ENCODE measurements around the gene DISC1. TPM values are rescaled to one million over a fixed set of nuclear protein-coding genes. Genes with fewer than 3 reads are reported as not detected.

The DISC1 gene
- total RNA-seq, 1 donor from 2014 or later = 9.5 TPM

DNA sequence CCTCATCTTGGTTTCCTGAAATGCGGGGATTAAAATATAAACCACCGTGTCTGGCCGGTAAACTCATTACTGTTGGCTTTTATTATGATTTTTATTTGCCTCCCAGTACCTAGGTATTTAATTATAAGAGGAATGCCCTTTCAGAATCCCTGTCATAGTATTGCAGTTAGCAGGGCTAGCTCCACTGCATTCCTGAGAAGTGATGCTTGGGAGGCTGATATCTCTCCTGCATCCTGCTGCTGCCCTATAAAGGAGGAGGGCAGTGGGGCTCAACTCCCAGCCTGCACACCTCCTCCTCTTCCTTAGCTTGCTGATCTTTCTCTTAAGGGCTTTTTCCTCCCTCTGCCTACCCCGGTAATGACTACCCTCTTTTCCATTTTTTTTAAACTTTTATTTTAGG is 19.9 kb upstream of the DISC1 start:
- TF ChIP-seq, protein P1, sequence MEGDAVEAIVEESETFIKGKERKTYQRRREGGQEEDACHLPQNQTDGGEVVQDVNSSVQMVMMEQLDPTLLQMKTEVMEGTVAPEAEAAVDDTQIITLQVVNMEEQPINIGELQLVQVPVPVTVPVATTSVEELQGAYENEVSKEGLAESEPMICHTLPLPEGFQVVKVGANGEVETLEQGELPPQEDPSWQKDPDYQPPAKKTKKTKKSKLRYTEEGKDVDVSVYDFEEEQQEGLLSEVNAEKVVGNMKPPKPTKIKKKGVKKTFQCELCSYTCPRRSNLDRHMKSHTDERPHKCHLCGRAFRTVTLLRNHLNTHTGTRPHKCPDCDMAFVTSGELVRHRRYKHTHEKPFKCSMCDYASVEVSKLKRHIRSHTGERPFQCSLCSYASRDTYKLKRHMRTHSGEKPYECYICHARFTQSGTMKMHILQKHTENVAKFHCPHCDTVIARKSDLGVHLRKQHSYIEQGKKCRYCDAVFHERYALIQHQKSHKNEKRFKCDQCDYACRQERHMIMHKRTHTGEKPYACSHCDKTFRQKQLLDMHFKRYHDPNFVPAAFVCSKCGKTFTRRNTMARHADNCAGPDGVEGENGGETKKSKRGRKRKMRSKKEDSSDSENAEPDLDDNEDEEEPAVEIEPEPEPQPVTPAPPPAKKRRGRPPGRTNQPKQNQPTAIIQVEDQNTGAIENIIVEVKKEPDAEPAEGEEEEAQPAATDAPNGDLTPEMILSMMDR (IDR thresholded peaks at IDR 0.05) = no peak
- intact Hi-C loops (cut with DNase I) = no loop called here
- ATAC-seq (no peak), DNase-seq (no peak)
- H3K36me3 ChIP-seq = no peaks in the 10 kb centered on the region
- H3K4me1 ChIP-seq = peaks cover 5% of the 10 kb centered on the region
- H3K27me3 ChIP-seq = no peaks in the 10 kb centered on the region
- H3K9me3 ChIP-seq = no peaks in the 10 kb centered on the region
- H3K4me3 ChIP-seq = no peak overlapping the region
- no peak overlapping the region for H3K27ac ChIP-seq

DNA sequence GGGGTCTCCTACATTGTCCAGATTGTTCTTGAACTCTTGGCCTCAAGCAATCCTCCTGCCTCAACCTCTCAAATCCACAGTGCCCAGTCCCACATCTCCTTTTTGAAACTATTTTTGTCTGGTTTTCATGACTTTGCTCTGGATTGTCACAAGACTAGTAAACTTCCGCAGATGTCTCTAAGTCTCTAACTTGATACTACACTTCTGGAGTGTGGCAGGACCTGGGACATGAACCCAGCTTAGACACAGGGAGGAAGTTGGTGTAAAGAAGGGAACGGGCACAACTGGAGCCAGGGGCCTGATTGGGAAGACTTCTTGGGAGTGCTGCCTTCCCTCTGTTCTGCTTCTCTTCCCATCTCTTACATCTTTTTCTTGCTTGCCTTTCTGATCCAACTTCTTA is 16.2 kb upstream of the DISC1 start:
- DNase-seq (no peak), ATAC-seq (peak; percentile 44)
- no peak overlapping the region for H3K27ac ChIP-seq
- H3K4me1 ChIP-seq = peaks cover 6% of the 10 kb centered on the region
- TF ChIP-seq, protein P1 (IDR thresholded peaks at IDR 0.05) = no peak
- no peaks in the 10 kb centered on the region for H3K27me3 ChIP-seq
- H3K36me3 ChIP-seq = no peaks in the 10 kb centered on the region
- no peak overlapping the region for H3K4me3 ChIP-seq
- no peaks in the 10 kb centered on the region for H3K9me3 ChIP-seq
- intact Hi-C loops (cut with DNase I) = no loop called here

DNA sequence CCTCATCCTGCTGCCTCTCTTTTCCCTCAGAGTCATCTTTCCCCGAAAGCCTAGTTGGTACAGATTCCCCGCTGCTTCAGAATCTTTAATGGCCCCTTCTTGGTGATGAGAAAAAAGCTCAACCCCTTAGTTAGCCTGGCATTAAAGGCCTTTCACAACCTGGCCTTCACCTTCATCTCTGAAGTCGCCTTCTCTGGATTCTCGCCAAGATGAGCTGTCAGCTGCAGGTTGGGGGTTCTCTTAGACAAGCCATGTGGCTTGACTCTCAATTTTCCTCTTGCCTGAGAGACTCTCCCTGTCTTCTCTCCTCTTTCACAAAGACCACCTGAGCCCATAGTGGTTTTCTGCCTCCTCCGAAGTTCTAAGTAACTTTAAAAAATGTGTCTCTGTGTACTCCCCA is 15.5 kb upstream of the DISC1 start:
- H3K4me1 ChIP-seq = peaks cover 6% of the 10 kb centered on the region
- H3K36me3 ChIP-seq = no peaks in the 10 kb centered on the region
- H3K27me3 ChIP-seq = no peaks in the 10 kb centered on the region
- TF ChIP-seq, protein P1 (IDR thresholded peaks at IDR 0.05) = no peak
- ATAC-seq = no peak
- H3K4me3 ChIP-seq = no peak overlapping the region
- intact Hi-C loops (cut with DNase I) = no loop called here
- H3K27ac ChIP-seq = no peak overlapping the region
- DNase-seq = no peak
- H3K9me3 ChIP-seq = no peaks in the 10 kb centered on the region

DNA sequence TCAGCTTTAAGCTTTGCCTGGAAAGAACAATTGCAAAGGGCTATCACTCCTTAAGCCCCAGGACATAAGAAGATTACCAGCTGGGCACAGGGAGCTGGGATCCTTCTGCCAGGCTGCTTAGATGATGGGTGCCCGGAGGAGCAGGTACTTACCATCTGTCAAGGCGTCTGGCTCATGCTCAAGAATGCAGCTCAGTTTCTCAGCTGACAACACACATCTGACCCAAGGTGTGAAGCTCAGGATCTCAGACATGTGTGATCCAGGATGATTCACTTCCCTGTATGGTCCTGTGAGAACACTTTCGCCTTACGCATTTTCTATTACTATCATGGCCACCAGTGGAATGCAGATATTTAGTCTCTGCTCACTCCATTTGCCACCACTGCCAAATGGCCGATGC is 14.7 kb upstream of the DISC1 start:
- H3K4me1 ChIP-seq = peaks cover 6% of the 10 kb centered on the region
- no peaks in the 10 kb centered on the region for H3K36me3 ChIP-seq
- TF ChIP-seq, protein P1 (IDR thresholded peaks at IDR 0.05) = no peak
- no peaks in the 10 kb centered on the region for H3K9me3 ChIP-seq
- H3K27ac ChIP-seq = no peak overlapping the region
- H3K4me3 ChIP-seq = no peak overlapping the region
- DNase-seq (no peak), ATAC-seq (no peak)
- no peaks in the 10 kb centered on the region for H3K27me3 ChIP-seq
- intact Hi-C loops (cut with DNase I) = no loop called here

DNA sequence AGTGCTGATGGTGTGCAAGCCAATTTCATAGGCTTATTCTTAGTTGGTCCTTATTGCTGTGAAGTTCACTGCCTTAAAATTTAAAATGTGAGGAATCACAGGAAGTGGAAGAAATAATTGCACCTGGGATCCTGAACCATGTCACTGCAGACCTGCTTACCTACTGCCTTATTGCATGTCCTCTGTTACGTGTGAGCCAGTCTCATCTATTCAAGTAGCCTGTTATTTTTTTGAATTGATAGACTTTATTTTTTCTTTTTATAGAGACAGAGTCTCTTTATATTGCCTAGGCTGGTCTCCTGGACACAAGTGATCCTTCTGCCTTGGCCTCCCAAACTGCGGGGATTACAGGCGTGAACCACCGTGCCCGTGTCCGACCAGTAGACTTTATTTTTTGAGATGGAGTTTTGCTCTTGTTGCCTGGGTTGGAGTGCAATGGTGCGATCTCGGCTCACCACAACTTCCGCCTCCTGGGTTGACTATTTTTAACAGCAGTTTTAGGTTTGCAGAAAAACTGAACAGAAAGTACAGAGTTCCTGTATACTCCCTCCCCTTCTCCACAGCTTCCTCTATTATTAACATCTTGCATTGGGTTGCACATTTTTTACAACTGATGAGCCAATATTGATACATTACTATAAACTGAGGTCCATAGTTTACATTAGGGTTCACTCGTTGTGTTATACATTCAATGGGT is 14.0 kb upstream of the DISC1 start:
- H3K27ac ChIP-seq = peak overlapping the region; percentile 42
- TF ChIP-seq, protein P1 (IDR thresholded peaks at IDR 0.05) = no peak
- DNase-seq = peak; percentile 63

More for the DNA sequence above, 14.0 kb upstream of the DISC1 start:
- peak; percentile 89 for ATAC-seq
- peaks cover 6% of the 10 kb centered on the region for H3K4me1 ChIP-seq
- H3K27me3 ChIP-seq = no peaks in the 10 kb centered on the region
- H3K36me3 ChIP-seq = no peaks in the 10 kb centered on the region
- H3K9me3 ChIP-seq = no peaks in the 10 kb centered on the region
- H3K4me3 ChIP-seq = no peak overlapping the region
- intact Hi-C loops (cut with DNase I) = no loop called here
